NB4 (cell line): ENCODE results near the gene TBC1D26.
"Not testable (repeated sequence)": the region's sequence is repeated elsewhere in the genome, so short reads cannot be mapped to it uniquely, and the experiment has no call there.

ENCODE experiments used
- DNase-seq: peaks from one replicate; pipeline ENCODE4 v3.0.0; 2010; ENCODE audit warnings: low read depth
- H3K4me3 ChIP-seq: one replicate; pipeline ENCODE4 v1.5.1; 2011; ENCODE audit warnings: mild to moderate bottlenecking, low read depth, low read length, moderate library complexity
- MYC ChIP-seq: IDR thresholded peaks from 2 replicates; pipeline ENCODE4 v1.6.1; 2011; ENCODE audit warnings: low read depth, low read length
- POLR2A ChIP-seq: IDR thresholded peaks from 2 replicates; pipeline ENCODE4 v1.6.1; 2011; ENCODE audit warnings: mild to moderate bottlenecking; ENCODE audit not compliant: insufficient read length; ENCODE audit errors: extremely low read depth
- TF ChIP-seq, protein P1 (sequence below): IDR thresholded peaks from 2 replicates; pipeline ENCODE4 v1.6.1; 2011; ENCODE audit warnings: low read depth, low read length

TBC1D26 gene

DNA sequence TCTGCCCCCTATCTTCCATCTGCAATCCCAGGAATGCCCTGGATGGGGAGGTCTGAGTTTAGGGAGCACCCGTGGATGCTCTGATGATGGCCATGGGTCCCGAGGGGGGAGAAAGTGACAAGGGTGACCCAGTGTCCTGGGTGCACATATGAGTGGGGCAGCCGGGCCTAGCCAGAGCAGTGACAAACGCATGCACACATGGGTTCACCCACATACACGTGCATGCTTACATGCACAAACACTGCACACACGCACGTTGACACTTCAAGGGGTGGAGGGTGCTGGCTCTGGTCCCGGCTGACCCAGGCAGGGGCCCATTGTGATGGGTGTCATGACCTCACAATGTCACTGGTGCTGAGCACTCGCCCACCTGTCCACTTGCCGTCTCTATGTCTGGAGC is at the start of gene TBC1D26:
TBC1D26 (plus strand) TSS at position 384 of the 400 bp plus-strand sequence. CDS start 3,066 bp downstream, outside the sequence.
- DNase-seq, H3K4me3 ChIP-seq: not testable (repeated sequence)

DNA sequence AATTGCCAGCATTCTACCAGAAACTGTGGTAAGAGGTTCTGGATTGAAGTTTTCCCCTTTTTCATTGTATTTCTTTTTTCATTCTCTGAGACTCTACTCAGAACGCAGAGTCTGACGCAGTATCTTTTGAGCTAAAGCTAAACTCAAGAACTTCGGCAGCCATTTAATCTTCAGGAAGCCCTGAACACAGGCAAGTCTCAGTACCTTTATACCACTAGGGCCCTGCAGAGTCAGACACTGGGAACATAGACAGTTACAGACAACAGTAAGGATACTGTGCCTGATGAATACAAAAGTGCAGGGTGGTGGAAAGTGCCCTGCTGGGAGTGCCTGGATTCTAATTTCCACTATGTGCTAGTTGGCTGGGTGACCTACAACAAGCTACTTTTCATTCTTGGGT is 48.9 kb upstream of the TBC1D26 start:
- peak; percentile 21 for DNase-seq
- peak overlapping the region; percentile 75 for H3K4me3 ChIP-seq

GRCh38 chr17:15683824-15684478 is 48.1 kb upstream of the TBC1D26 start, which contains the start of gene TRIM16:
Gene TRIM16, minus strand, starts transcription at chr17:15684311. Its CDS starts 32,702 bp downstream, at chr17:15651609.
- peak; percentile 73 for DNase-seq
- peak within 1 kb of the TSS; percentile 75 for H3K4me3 ChIP-seq
- peak; percentile 55 for TF ChIP-seq POLR2A
- TF ChIP-seq, protein P1, sequence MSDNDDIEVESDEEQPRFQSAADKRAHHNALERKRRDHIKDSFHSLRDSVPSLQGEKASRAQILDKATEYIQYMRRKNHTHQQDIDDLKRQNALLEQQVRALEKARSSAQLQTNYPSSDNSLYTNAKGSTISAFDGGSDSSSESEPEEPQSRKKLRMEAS: 0 out of 2 replicates have a peak, but pooled peaks have one; percentile 13

DNA sequence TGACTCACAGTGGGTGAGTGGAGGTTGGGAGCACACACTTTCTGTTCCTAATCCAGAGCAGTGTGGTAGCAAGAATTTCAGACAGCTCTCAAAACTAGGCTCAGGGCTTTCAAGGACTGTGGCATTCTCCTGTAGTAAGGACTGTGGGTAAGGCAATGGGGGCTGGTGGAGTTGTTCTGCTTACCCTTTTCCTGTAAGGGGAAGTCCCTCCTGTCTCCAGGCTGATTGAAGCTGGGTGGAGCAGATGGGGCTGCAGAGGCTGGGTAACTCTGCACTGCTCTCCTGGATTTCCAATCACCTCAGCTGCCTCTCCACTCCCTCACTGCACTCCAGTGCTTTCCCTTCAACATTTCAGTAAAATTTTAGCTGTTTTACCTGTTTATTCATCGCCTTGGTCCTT is 44.6 kb upstream of the TBC1D26 start:
- not testable (repeated sequence) for H3K4me3 ChIP-seq, DNase-seq

GRCh38 chr17:15698967-15699366 is 33.1 kb upstream of the TBC1D26 start:
- DNase-seq: not testable (repeated sequence)
- H3K4me3 ChIP-seq: peak overlapping the region; percentile 57

- DNase-seq: peak; percentile 99
- H3K4me3 ChIP-seq: peak within 1 kb of the TSS; percentile 57
- TF ChIP-seq, protein P1: peak; percentile 64; the same call in 1 of the 2 replicates
- peak; percentile 54 for TF ChIP-seq MYC
- peak; percentile 45 for TF ChIP-seq POLR2A
Observed at GRCh38 chr17:15699413-15699924, 32.6 kb upstream of the TBC1D26 start, which contains the start of gene ZNF286A. Gene ZNF286A, plus strand, starts transcription at chr17:15699752. Its CDS starts 578 bp downstream, at chr17:15700330.

DNA sequence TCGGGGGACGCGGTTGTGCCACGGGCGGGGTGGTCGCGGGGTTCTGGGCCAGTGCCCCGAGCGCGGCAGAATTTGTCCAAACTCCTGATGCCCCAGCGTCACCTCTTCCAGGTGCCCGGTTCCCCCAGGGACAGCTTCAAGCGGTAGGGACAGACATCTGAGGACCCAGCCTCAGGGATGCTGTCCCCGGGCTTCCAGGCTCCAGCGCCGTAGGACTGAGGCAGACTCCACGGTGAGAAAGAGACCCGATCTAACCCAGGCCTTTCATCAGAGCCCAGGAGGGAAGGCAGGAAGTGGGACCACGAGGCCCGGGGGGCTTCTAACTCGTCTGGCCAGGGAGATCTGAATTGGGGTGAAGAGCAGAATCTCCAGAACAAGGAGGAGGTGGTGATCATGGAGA is 32.1 kb upstream of the TBC1D26 start:
- not testable (repeated sequence) for DNase-seq
- H3K4me3 ChIP-seq: peak overlapping the region; percentile 55

DNA sequence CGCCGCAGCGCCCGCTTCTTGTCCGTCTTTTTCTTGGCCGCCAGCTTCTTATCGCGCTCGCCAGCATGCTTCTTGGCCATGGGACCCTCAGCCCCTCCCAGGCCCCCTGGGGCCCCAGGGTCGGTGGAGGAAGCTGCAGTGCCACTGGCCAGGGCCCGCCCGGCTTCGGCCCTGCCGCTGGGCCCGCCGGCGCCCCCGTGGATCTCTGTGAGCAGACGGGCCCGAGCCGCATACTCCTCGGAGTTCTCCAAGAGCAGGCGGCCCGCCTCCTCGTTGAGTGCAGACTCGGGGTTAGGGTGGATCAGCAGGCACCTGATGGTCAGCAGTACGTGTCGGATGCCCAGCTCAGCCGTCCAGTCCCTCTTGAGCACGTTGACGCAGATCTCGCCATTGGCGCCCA is 27.8 kb upstream of the TBC1D26 start:
- not testable (repeated sequence) for DNase-seq, H3K4me3 ChIP-seq

DNA sequence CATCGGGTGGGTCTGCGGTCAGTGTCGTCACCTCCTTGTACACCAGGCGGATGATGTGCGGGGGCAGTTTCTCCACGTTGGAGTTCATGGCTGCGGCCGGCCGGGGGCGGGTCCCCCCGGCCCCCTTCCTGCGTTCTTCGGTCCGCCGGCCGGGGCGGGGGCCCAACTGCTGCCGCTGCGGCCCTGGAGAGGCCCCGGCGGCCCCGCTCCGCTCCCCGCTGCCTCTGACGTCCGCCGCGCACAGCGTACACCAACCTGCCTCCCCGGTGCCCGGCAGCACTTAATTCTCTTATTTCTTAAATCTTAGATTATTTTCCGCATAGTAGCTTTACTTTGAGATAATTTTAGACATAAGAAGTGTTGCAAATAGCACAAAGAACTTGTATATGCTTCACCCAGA is 27.3 kb upstream of the TBC1D26 start:
- not testable (repeated sequence) for DNase-seq, H3K4me3 ChIP-seq

DNA sequence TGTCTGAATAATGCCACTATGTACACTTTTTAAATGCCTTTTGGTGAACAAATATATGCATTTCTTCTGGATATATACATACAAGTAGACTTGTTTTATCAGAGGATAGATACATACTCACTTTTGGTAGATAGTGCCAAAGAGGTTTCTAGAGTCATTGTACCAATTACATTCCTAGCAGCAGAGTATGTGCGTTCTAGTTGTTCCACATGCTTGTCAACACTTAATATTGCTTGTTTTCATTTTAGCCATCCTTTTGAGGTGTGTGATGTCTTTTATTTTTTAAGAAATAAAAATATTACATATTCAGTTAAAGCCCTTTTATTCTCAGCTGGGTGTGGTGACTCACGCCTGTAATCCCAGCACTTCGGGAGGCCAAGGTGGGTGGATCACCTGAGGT is 23.2 kb upstream of the TBC1D26 start:
- H3K4me3 ChIP-seq, DNase-seq: not testable (repeated sequence)

GRCh38 chr17:15716601-15717563 is 15.2 kb upstream of the TBC1D26 start:
- H3K4me3 ChIP-seq: not testable (repeated sequence)

GRCh38 chr17:15730535-15730934 is 1.5 kb upstream of the TBC1D26 start:
- not testable (repeated sequence) for DNase-seq, H3K4me3 ChIP-seq

More at GRCh38 chr17:15716601-15717563, 15.2 kb upstream of the TBC1D26 start:
- DNase-seq: not testable (repeated sequence)

- H3K4me3 ChIP-seq, DNase-seq: not testable (repeated sequence)
Observed at GRCh38 chr17:15733174-15733789, 1.2 kb downstream of the TBC1D26 start.

DNA sequence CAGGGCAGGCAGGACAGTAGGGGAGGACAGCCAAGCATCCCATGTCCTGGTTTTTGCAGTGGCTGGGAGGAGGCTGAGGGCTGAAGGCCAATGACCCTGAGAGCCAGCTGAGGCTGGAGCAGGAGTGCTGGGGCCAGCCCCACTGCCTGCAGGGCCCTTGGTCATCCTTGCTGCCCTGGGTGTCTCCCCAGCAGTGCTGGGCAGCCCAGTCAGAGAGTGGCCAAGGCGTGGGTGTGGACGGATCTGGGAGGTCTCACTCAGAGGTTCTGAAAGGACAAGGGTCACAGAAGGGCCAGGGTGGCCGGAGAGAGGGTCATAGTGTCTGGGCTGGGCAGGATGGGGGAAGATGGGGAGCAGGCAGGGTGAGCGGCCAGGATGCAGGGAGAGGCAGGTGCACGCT is 4.5 kb downstream of the TBC1D26 start:
- DNase-seq, H3K4me3 ChIP-seq: not testable (repeated sequence)
